Stimulated activated CD4-positive, alpha-beta T cell treated with anti-CD3 and anti-CD28 coated beads, Interleukin-4, amount 100 ng/mL, for 4 hours (primary cell): Measurements from ENCODE around the gene RTKN.

Source experiments
- DNase-seq, 2 experiments: peaks; one replicate each; pipeline ENCODE4 v3.0.0-alpha.2; 2020

The RTKN gene

DNA sequence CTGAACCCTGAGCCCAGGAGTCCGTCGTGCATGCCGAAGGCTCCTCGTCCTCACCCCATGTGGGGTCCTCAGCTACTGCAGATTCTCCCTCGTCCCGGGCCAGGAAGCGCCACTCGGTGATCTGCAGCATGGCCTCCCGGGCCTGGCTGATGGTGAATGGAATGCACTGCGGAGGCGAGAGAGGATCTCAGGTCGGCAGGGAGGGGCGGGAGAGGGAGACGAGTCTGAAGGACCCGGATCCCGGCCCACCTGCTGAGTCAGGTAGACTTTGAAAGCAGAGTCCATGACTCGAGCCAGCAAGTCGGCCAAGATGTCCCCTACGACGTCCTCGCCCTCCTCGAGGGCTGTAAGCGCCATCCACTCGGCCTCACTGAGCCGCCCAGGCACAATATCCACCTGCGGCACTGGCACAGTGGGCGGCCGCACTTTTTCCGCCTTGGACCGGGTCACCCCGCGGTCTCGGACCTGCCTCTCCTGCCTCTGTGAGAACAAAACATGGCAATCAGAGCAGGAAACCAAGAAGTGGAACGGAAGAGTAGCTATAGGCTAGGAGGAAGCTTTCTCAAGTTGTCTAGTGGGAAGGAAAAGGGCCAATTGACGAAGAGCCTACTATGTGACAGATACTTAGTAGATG, 25.9 kb downstream of the RTKN start:
- DNase-seq, result no peak

DNA sequence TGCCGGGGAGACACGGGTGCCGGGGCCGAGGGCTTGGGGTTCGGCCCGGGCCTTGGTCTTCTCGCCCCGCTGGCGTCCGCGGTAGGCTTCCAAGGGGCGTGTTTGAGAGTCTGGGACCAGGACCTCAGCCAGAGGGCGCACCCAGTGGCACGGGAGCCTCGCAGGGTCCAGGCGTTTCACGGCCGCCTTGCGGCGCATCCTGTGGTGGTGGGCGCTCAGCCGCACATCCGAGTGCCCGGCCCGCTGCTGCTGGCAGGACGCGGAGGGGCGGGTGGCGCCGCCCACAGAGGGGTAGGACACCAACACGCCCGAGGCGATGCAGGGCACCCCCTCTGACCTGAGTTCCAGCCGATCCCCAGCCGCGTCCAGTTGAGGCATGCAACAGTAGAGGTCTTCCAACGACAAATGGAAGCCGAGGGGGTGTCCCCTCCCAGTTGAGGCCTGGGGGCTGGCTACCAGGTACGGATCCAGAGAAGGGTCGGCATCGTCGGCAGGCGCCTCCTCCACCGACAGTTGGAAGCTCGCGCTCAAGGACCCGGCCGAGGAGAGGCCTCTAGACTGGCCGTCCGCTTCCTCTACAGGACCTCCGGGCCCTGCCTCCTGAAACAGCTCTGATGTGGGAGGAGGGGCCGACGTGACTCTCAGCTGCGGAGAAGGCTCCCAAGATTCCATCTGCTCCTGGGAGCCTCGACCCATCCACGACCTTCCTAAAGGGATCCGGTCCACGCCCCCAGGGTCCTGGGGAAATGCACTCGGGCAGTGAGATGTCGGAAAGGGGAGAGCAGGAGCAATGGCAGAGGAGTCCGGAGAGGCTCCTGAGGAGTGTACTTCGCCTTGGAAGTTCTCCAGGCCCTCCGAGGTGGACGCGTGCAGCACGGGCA, 26.6 kb downstream of the RTKN start:
- DNase-seq, result peak in 1 of 2 experiments; percentile 12

DNA sequence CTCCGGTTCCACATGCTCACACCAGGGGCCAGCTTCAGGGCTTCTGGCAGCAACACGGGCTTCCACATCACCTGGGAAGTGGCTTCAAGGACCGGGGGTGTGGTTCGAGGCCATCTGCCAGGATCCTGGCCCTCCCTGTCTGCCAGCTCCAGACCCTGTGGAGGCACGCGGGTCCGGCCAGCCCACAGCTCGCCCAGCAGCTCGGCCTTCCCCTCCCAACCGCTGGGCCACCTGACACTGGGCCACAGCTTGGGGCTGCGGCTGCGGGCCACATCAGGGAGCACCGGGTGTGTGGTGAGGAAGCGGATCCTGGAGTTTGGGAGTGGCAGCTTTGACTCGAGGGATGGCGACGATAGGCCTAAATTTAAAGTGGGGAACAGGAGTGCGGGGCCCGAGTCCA, 27.3 kb downstream of the RTKN start:
- no peak for DNase-seq

DNA sequence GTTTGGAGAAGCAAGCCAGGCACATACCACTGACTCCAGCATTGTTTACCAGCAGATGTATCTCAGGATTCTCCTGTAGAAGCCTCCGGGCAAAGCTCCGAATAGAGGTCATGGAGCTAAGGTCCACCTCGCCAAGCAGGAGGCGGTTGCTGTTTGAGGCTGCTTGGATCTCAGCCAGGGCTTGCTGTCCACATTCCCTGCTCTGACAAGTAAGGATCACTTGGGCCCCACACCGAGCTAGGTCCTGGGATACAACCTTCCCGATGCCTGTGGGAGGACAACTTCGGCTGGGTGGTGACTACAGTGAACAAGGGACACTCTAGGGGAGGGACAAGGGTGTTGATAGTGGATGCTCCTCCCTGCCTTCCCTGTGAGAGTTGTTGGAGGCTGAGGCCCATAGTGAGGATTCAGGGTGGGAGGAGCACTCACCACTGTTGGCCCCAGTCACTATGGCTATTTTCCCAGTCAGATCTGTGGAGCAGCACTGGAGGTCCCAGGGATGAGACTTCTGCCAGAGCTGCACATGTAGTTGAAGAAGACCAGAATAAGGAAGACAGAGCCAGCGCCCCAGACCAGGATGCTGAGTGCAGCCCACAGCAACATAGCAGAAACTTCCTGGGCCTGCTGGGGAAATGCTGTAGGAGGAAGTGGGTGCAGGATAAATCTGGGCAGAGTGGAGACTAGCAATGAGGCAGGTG, 28.6 kb downstream of the RTKN start:
- DNase-seq, result no peak

DNA sequence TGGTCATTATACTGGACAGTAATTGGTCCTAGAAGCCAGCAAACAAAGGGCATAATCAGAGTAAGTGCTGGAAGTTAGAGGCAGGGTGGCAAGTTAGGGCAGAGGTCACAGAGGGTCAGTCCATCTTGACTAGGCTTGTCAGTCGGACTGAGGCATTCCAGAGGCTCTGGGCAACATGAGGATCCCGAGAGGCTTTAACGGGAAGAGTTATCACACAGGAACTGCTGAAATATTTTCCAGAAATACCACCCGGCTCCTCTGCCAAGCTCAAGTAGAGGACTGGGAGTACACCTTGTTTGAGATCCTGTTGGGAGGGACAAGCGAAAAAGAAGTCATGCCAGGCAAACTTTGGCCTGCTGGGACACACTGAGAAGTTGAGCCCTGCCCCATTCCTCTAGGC, 34.1 kb downstream of the RTKN start:
- no peak for DNase-seq

DNA sequence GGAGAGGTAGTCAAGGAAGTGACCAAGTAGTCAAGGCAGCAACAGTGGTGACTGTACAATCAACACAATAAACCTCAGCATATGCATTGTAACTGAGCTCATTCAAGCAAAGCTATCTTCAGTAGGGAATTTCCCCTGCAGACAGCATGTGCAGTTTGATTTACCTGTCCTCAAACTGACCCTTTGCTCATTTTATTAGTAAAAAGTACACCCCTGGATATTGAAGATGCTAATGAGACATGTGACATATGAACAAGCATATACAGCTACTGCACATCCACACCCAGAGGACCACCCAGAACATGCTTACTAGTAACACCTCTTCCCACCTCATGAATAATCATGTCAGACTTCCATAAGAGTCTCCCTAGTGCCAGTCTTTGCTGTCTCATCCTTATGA, 35.7 kb downstream of the RTKN start:
- DNase-seq, result no peak

DNA sequence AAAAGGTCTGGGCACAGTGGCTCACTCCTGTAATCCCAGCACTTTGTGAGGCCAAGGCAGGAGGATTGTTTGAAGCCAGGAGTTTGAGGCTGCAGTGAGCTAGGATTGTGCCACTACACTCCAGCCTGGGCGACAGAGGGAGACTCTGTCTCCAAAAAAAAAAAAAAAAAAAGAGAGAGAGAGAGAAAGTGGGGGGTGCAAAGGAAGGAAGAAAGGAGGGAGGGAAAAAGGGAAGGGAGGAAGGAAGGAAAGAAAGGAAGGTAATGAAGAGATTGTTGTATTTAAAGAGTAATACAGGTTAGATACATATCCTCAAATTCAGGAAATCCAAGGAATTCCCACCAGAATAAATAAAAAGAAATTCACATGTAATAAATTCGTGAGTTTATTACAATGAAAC, 39.8 kb downstream of the RTKN start:
- DNase-seq, result no peak

DNA sequence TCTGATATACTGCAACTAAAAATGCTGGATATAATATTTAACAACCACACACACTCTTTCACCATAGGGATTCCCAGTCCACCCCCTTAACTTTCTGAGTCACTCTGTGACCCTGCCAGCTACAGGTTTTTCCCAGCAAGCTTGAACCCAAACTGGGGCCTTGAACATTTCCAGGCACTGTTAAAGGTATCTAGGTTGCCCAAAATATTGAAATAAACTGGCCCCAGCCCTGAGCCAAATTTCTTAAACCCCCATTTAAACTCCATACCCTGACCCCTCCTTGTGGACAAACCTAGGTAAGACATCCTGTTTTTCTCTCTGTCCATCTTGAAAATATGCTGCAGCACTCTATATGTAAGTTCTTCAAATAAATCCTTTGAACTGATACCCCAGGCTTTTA, 42.0 kb downstream of the RTKN start:
- no peak for DNase-seq

DNA sequence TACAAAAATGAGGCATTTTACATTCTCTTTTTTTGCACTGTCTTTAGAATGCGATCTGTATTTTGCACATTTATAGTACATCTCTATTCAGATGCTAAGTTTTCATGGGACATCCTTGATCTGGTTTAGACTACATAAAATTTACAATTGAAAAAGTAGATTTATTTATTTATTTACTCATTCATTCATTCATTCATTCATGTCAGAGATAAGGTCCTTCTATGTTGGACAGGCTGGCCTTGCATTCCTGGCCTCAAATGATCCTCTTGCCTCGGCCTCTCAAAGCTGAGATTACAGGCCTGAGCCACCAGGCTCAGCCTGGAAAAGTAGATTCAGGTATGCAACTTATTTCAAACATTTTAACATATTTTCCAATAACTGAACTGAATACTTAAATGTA, 45.6 kb downstream of the RTKN start:
- no peak for DNase-seq

DNA sequence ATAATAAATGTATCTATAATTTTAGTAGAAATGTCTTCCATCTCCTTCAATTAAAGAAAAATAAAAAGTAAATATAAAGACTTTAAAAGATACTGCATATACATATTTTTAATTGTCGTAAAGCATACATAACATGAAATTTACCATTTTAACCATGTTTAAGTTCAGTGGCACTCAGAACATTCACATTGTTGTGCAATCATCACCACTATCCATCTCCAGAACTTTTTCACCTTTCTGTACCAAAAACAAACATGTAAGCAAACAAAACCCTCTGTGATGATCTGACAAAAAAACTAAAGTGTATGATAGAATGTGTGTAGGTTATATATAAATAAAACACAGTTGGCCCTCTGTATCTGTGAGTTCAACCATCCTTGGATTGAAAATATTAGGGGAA, 48.2 kb downstream of the RTKN start:
- no peak for DNase-seq

DNA sequence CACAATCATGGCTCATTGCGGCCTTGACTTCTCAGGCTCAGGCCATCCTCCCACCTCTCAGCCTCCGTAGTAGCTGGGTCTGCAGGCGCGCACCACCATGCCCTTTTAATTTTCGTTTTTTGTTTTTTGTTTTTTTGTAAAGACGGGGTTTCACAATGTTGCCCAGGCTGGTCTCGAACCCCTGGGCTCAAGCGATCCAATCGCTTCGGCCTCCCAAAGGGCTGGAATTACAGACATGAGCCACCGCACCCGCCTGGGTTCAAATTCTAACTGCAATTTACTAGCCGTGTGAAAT, 49.3 kb downstream of the RTKN start:
- no peak for DNase-seq

DNA sequence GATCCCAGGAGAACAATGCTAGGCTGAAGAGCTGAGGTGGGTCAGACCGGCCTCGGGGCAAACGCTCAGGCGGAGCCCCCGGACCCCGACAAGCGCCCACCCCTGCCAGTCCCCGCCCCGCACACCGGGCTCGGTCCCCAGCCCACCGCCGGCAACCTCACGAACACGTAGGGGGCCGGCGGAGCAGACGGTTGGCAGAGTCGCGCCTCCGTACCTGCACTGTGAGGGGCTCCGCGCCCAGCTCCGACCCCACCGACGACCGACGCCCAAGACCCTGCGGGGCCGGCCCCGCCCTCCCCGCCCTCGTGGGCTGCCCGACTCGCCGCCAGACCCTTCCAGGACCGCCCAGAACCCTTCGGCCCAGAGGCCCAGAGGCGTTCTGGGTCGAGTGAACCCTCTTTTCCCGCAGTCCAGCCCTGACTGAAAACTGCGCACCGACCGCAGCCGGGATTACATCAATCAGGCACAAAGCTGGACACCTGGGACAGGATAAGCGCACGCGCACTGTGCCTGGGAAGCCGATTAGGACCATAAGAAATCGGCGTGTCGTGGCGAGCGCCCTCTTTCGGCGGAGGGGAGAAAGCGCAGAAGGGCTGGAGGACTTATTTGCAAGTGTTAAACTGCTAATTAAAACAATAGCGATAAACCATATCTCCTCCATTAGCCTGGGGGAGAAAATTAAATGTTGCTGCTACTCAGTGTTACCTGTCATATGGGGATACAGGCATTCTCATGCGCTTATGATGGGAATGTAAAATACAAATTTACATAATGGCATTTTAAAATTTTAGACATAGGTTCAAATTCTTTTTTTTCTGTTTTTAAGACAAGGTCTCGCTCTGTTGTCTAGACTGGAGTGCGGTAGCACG, 49.9 kb downstream of the RTKN start:
- DNase-seq, result peak; percentile 91 to 96

DNA sequence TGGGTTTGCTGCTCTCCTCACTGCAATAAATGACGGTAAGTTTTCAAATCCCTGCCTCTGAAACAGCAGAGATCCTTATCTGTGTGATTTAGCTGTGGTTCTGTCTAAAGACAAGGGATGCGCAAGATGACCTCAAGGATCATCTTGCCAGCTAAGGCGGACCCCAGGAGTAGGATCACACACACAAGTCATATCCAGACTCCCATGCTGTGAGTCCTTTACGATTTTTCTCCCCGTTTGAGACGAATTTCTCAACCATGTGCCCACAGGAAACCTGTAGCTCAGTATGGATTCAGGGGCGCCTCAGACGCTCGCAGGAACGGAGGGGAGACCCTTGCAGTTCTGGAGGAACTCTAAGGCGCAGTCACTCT, 50.5 kb downstream of the RTKN start:
- DNase-seq, result no peak

DNA sequence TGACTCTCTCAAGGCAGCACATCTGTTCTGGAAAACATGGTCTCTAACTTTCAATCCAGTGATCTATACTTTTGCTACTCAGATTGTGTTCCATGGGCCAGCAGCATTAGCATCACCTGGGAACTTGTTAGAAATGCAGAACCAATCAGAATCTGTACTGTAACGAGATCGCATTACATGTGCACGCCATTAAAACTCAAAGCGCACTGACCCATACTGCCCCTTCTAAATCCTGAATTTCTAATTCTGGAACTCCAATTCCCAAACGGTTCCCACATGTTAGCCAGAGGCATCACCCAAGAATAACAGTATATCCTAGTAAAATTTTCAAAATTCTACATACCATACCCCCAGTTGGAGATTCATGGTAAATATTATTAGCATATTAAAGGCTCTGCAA, 51.1 kb downstream of the RTKN start:
- DNase-seq, result no peak

DNA sequence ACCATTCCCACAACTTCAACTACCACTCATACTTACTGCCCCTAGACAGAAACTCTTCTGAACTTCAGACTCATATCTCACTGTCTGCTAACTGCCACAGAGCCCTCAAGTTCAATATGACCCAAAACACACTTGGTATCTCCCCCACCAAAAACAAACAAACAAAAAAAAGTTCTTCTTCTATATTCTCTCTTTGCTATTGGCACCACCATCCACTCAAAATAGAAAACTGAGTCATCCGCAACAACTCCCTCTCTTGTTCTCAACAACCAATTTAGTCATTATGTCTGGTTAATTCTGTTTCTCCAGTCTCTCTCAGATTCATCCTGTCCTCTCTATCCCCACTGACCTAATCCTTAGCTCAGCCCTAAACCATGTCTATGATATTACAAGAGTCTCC, 54.4 kb downstream of the RTKN start:
- no peak for DNase-seq

DNA sequence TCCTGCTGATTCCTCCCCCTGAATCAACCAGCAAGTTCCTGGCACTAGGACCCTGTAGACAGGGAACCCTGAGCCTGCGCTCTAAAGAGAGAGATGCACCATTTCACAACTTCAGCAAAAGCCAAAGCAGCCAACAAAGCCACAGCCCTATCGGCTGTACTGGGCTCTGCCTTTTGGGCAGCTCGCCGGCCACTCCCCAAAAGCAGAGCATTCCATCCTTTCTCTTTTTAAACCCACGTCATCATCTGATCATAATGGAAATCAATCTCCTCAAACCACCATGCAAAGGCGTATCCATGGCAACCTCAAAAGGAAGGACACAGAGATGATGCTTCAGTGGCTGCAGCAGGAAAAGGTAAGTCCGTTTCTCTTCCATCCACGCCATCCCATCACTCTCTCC, 56.3 kb downstream of the RTKN start:
- no peak for DNase-seq

DNA sequence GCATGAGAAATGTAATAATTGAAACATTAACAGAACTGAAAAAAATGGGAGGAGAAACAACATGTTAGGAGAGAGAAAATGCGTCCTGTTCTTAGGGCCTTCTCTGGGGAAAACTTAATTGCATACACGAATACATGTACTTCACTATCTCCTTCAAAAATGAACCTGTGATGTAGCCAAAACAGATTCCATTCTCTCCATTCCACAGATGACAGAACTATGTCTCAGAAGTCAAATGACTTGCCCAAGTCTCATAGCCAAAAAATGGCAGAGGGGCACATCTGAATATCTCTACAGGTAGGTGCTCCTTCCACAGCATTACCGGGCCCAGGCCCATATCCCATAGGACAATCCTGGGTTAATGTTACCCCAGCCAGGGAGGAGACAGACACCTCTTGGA, 57.7 kb downstream of the RTKN start:
- DNase-seq, result no peak

DNA sequence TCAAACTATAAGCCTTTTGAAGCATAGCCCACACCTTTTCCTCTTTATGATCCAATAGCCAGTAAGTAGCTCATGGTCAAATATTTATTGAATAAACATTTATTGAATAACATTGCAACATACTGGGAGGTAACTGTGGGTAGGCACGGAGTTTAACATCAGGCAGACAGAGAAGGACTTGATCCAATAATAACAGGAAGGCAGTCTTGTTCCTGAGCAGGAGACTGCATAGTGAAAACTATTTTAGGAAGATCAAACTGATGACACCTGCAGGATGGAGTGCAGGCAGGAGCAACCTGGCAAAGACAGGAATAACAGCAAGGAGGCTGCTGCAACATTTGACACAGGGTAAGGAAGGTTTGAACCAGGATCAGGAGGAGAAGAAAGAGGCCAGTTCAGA, 58.5 kb downstream of the RTKN start:
- no peak for DNase-seq

DNA sequence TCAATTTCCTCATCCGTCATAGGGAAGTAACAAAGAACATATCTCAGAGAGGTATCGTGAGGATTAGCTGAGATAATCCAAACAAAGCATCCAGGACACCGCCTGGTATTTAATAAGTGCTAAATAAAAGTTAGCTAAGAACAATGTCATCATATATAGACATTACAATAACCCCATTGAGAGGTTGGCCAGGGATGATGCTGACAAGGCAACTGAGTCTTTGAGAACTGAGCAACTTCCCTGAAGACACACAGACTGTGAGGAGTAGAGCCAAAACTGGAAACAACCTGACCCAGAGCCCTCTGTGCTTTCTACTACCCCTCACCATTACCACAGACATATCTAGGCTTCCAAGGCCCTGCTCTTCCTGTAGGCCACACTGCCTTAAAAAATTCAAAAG, 60.0 kb downstream of the RTKN start:
- no peak for DNase-seq

DNA sequence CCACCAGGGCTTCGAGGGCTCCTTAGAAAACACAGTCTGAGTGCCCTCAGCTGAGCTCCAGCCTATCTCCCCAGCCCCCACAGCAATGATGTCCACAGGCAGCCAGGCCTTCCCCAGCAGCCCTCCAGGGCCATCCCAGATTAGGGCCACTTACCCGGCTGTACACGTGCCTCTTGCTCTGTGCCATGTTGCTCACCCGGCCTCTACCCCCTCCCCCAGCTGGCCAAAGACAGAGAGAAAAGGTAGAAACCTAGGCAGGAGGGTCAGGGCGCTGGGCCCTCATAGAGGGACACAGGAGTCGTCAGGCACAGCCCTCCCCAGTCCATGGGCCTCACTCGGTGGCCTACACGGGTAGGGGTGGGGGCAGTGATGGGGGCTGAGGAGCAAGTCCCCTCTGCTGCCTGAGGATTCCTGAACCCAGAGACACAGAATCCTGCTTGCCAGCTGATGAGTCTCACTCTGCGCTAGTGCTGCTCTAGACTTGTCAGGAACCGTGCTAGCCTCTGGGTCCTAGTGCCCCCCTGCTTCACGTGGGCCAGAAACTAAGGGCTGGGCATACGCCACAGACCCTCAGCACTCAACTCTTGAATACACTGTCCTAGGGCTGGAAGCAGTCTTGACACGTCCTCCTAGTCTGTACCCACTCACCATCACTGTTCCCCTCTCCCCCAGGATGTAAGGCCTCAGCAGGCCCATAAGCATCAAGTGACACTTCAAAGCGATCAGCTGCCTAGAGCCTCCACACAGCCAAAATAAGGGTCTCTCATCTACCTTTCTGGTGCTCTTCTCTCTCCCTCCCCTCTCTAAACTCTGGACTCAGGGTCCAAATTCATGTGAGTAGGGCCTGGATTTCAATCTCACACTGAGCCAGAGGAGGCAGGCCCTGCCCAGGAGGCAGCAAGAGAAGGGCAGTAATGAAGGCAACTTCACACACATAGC, 61.6 kb downstream of the RTKN start, which contains the start of gene DCTN1:
DCTN1 (minus strand) TSS at position 461 of the 939 bp plus-strand sequence; CDS start at position 187, 274 bp downstream.
- no peak for DNase-seq

DNA sequence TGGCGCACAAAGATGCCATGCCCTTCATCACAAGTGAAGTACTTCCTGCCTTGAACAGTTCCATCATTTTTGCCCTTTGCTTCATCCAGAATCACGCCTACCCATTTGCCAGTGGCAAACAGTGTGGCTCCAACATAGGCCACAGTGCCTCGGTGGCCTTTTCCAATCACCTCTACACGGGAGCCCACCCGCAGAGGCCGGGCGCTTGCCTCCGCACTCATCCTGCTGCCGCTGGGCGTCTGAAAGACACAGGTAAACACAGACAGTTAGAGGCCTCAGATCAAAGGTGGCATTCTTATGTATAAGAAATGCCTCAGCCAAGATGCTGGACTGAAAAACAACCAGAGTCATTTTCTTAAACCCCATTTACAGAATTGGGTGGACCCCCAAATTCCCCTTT, 63.7 kb downstream of the RTKN start:
- DNase-seq, result no peak

DNA sequence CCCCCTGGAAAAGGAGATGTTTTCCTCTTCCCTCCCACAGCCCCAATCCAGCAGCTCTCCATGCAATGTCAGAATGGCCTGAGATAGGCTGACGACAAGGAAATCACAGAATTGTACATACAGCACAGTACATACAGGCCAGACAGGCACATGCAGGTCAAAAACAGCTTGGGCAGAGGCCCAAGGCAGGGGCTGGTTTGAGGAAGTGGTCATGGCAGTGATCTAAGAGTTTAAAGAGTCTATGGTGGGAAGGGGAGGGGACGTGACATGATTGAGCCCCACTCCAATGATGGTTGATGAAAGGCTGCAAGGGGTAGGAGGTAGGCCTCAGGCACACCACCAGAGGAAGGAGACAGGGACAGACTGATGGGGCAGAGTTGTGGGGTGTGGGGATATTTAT, 65.9 kb downstream of the RTKN start:
- no peak for DNase-seq
